ENCODE measurements around the gene ACBD6.

Gene ACBD6

GRCh38 chr1:180497826-180498225 is 4.6 kb downstream of the ACBD6 start:
- TF ChIP-seq CTCF (IDR thresholded peaks at IDR 0.05) = no peak

- TF ChIP-seq CTCF (IDR thresholded peaks at IDR 0.05) = no peak
Observed at GRCh38 chr1:180494370-180494769, 8.0 kb downstream of the ACBD6 start.

GRCh38 chr1:180489976-180490375 is 12.4 kb downstream of the ACBD6 start:
- no peak for TF ChIP-seq CTCF (IDR thresholded peaks at IDR 0.05)

- no peak for TF ChIP-seq CTCF (IDR thresholded peaks at IDR 0.05)
Observed at GRCh38 chr1:180489313-180489712, 13.1 kb downstream of the ACBD6 start.

GRCh38 chr1:180488661-180489060 is 13.7 kb downstream of the ACBD6 start:
- TF ChIP-seq CTCF (IDR thresholded peaks at IDR 0.05) = no peak

- TF ChIP-seq CTCF (IDR thresholded peaks at IDR 0.05) = no peak
Observed at GRCh38 chr1:180486092-180486491, 16.3 kb downstream of the ACBD6 start.

GRCh38 chr1:180484490-180484889 is 17.9 kb downstream of the ACBD6 start:
- TF ChIP-seq CTCF (IDR thresholded peaks at IDR 0.05) = no peak
